H1 (cell line): ENCODE measurements around the gene FAM120C. TPM values are rescaled to one million over a fixed set of nuclear protein-coding genes. Genes with fewer than 3 reads are reported as not detected.

Experiments
- CTCF ChIA-PET: fragments of 300-600 bp; sonication (Branson Sonifier 250); formaldehyde crosslinking; loops from one replicate; lab custom pipeline; 2021; ENCODE audit not compliant: partially characterized antibody; lab: Charles Lee
- POLR2A ChIA-PET: fragments of 300-600 bp; sonication (Branson Sonifier 250); formaldehyde crosslinking; loops from one replicate; lab custom pipeline; 2021; ENCODE audit warnings: inconsistent platforms; ENCODE audit not compliant: partially characterized antibody; lab: Charles Lee
- DNase-seq, 2 experiments: peaks; one replicate each; pipeline versions ENCODE4 v3.0.0 to v3.0.0-alpha.2; 2010 to 2022; ENCODE audit warnings: low spot score in 2 of 2, low read depth in 1 of 2, mixed read lengths in 1 of 2
- FAIRE-seq: peaks from 2 replicates; lab custom pipeline; 2011; peaks lifted over from hg19 to GRCh38; lab: Jason Lieb, UNC
- H2AFZ ChIP-seq: 2 replicates; pipeline ENCODE4 v1.8.1; 2012; ENCODE audit warnings: low read length, inconsistent platforms
- H2AK5ac ChIP-seq: 2 replicates; pipeline ENCODE4 v1.6.1; 2013; ENCODE audit warnings: low read depth, low read length
- H2BK120ac ChIP-seq: replicated peaks from 2 replicates; pipeline ENCODE3; 2013; ENCODE audit warnings: low read depth, low read length, inconsistent platforms
- H2BK12ac ChIP-seq: 2 replicates; pipeline ENCODE4 v1.6.1; 2013; ENCODE audit warnings: low read depth, low read length
- H2BK15ac ChIP-seq: 2 replicates; pipeline ENCODE4 v1.6.1; 2013; ENCODE audit warnings: low read length
- H2BK20ac ChIP-seq: 2 replicates; pipeline ENCODE4 v1.6.1; 2013; ENCODE audit warnings: low read length
- H2BK5ac ChIP-seq: 2 replicates; pipeline ENCODE4 v1.6.1; 2013; ENCODE audit warnings: low read depth, low read length
- H3K14ac ChIP-seq: 2 replicates; pipeline ENCODE4 v1.6.1; 2013; ENCODE audit warnings: inconsistent platforms; ENCODE audit not compliant: insufficient read length
- H3K18ac ChIP-seq: 2 replicates; pipeline ENCODE4 v1.6.1; 2013; ENCODE audit warnings: low read length; ENCODE audit errors: extremely low read depth
- H3K23ac ChIP-seq: 2 replicates; pipeline ENCODE4 v1.6.1; 2013; ENCODE audit warnings: inconsistent platforms; ENCODE audit not compliant: insufficient read length
- H3K23me2 ChIP-seq: 2 replicates; pipeline ENCODE4 v1.6.1; 2013; ENCODE audit warnings: low read depth, low read length
- H3K27ac ChIP-seq: 2 replicates; pipeline ENCODE4 v1.6.1; 2011; ENCODE audit warnings: low read depth, low read length, inconsistent platforms
- H3K27me3 ChIP-seq, 4 experiments: replicated peaks in 1 of 4; 1 replicate in 1 of 4; 2 replicates in 3 of 4; pipeline versions ENCODE4 v1.6.1 to v1.8.1; 2011 to 2013; ENCODE audit warnings: low read length in 3 of 4, mild to moderate bottlenecking in 3 of 4, inconsistent platforms in 2 of 4, mixed read lengths in 2 of 4, moderate library complexity in 1 of 4; ENCODE audit not compliant: control insufficient read depth in 3 of 4, insufficient read depth in 3 of 4; ENCODE audit errors: extremely low read depth in 1 of 4
- H3K36me3 ChIP-seq, 4 experiments: 2 replicates each; pipeline versions ENCODE4 v1.6.1 to v1.8.1; 2011 to 2013; ENCODE audit warnings: mild to moderate bottlenecking in 4 of 4, low read length in 3 of 4, moderate library complexity in 2 of 4, control low read depth in 1 of 4, inconsistent platforms in 1 of 4; ENCODE audit not compliant: insufficient read depth in 4 of 4, control insufficient read depth in 2 of 4
- H3K4ac ChIP-seq: replicated peaks from 2 replicates; pipeline ENCODE3; 2013; ENCODE audit warnings: low read length, low read depth, mixed read lengths, inconsistent platforms; ENCODE audit not compliant: insufficient read length
- H3K4me1 ChIP-seq, 4 experiments: replicated peaks in 1 of 4; 1 replicate in 1 of 4; 2 replicates in 3 of 4; pipeline versions ENCODE4 v1.6.1 to v1.8.1; 2011 to 2013; ENCODE audit warnings: low read length in 3 of 4, inconsistent platforms in 2 of 4, mixed read lengths in 1 of 4; ENCODE audit not compliant: insufficient read depth in 4 of 4, control insufficient read depth in 3 of 4
- H3K4me2 ChIP-seq, 2 experiments: 2 replicates each; pipeline versions ENCODE4 v1.6.1 to v1.8.1; 2011 to 2013; ENCODE audit warnings: low read depth in 2 of 2, low read length in 2 of 2, control low read depth in 1 of 2, inconsistent platforms in 1 of 2, mild to moderate bottlenecking in 1 of 2; ENCODE audit not compliant: insufficient read depth in 1 of 2
- H3K4me3 ChIP-seq, 4 experiments: fragments of 200-600, 300-600 bp in 1 of 4; sonication (generic), shearing (Covaris generic), sonication (Bioruptor Twin) in 1 of 4; 2 replicates each; pipeline versions ENCODE4 v1.5.1 to v1.8.1; 2011 to 2016; ENCODE audit warnings: low read length in 4 of 4, low read depth in 3 of 4, control low read depth in 2 of 4, inconsistent platforms in 2 of 4, mild to moderate bottlenecking in 2 of 4, mixed read lengths in 1 of 4, moderate library complexity in 1 of 4; ENCODE audit not compliant: insufficient read depth in 2 of 4; ENCODE audit errors: extremely low read depth in 1 of 4
- H3K56ac ChIP-seq: replicated peaks from 2 replicates; pipeline ENCODE3; 2013; ENCODE audit warnings: low read depth, mild to moderate bottlenecking, mixed read lengths, low read length, inconsistent platforms; ENCODE audit not compliant: insufficient read length
- H3K79me1 ChIP-seq: 2 replicates; pipeline ENCODE4 v1.6.1; 2013; ENCODE audit warnings: low read depth, low read length, control low read depth
- H3K79me2 ChIP-seq, 2 experiments: 2 replicates each; pipeline versions ENCODE4 v1.6.1 to v1.8.1; 2012 to 2013; ENCODE audit warnings: low read length in 2 of 2, mild to moderate bottlenecking in 2 of 2, inconsistent platforms in 1 of 2; ENCODE audit not compliant: insufficient read depth in 2 of 2, control insufficient read depth in 1 of 2
- H3K9ac ChIP-seq, 4 experiments: replicated peaks in 1 of 4; 1 replicate in 1 of 4; 2 replicates in 3 of 4; pipeline versions ENCODE4 v1.6.1 to v1.8.1; 2011 to 2013; ENCODE audit warnings: low read depth in 3 of 4, low read length in 3 of 4, control low read depth in 2 of 4, mild to moderate bottlenecking in 2 of 4, moderate library complexity in 2 of 4, inconsistent platforms in 1 of 4; ENCODE audit errors: extremely low read depth in 1 of 4
- H3K9me3 ChIP-seq, 2 experiments: 2 replicates each; pipeline versions ENCODE4 v1.6.1 to v1.8.1; 2012 to 2013; ENCODE audit warnings: mild to moderate bottlenecking in 2 of 2, moderate library complexity in 2 of 2, control low read depth in 1 of 2, inconsistent platforms in 1 of 2, low read depth in 1 of 2, low read length in 1 of 2, mixed read lengths in 1 of 2; ENCODE audit not compliant: insufficient read depth in 2 of 2
- H4K20me1 ChIP-seq, 2 experiments: replicated peaks in 1 of 2; 2 replicates each; pipeline versions ENCODE3 to v1.8.1; 2011 to 2013; ENCODE audit warnings: inconsistent platforms in 2 of 2, low read length in 2 of 2, mild to moderate bottlenecking in 1 of 2; ENCODE audit not compliant: insufficient read depth in 2 of 2, control insufficient read depth in 1 of 2
- H4K5ac ChIP-seq: 2 replicates; pipeline ENCODE4 v1.6.1; 2013; ENCODE audit warnings: low read length, low read depth, mixed read lengths, inconsistent platforms; ENCODE audit not compliant: insufficient read length
- H4K8ac ChIP-seq: 2 replicates; pipeline ENCODE4 v1.8.0; 2013; ENCODE audit warnings: mild to moderate bottlenecking, moderate library complexity, low read length, inconsistent platforms; ENCODE audit not compliant: insufficient read depth; ENCODE audit errors: extremely low read depth
- H4K91ac ChIP-seq: replicated peaks from 2 replicates; pipeline ENCODE3; 2013; ENCODE audit warnings: low read length, mixed read lengths, inconsistent platforms; ENCODE audit not compliant: insufficient read length
- MAFK ChIP-seq: IDR thresholded peaks from 2 replicates; pipeline ENCODE4 v1.6.1; 2012; ENCODE audit warnings: low read depth, mild to moderate bottlenecking, improper control_type of control experiment, low read length
- RAD21 ChIP-seq, 2 experiments: IDR thresholded peaks in 1 of 2; conservative IDR thresholded peaks in 1 of 2; 2 replicates each; pipeline ENCODE4 v1.6.1; 2011; ENCODE audit warnings: low read depth in 2 of 2, low read length in 2 of 2, improper control_type of control experiment in 1 of 2, inconsistent platforms in 1 of 2, mild to moderate bottlenecking in 1 of 2, moderate library complexity in 1 of 2
- WGBS, 2 experiments: shearing (Covaris generic) in 1 of 2; methylation state at CpG; one replicate each; pipeline versions ENCODE4 v1.1.6 to v1.1.7; 2013 to 2015; ENCODE audit warnings: low lambda C conversion rate in 2 of 2, mixed read lengths in 2 of 2, inconsistent platforms in 1 of 2, low coverage in 1 of 2, missing lambda C conversion rate in 1 of 2; ENCODE audit not compliant: insufficient replicate concordance in 2 of 2, insufficient coverage in 1 of 2, insufficient read length in 1 of 2; ENCODE audit errors: extremely low coverage in 1 of 2, missing lambda C conversion rate in 1 of 2; 5-methylcytosine and 5-hydroxymethylcytosine counted together
- polyA plus RNA-seq, 7 experiments: library from polyadenylated mRNA; depleted of rRNA in 3 of 7; stranded (reverse) in 5 of 7; unstranded in 2 of 7; fragments of >200 nt in 5 of 7; fragments of 200-250 nt in 2 of 7; gene quantifications; 1 replicate in 5 of 7; 2 replicates in 1 of 7; 4 replicates in 1 of 7; pipeline versions ENCODE4 v1.2.1 to v1.2.3, GENCODE V29; 2011 to 2013; ENCODE audit warnings: missing spikeins in 2 of 7, mixed read lengths in 2 of 7
- total RNA-seq: library from RNA; stranded (reverse); fragmentation: NEBNext Ultra II Directional; extraction: Animal tissue kit (Norgen Biotek cat#: 25700); gene quantifications from 2 replicates; pipeline ENCODE4 v1.2.1, GENCODE V29; 2021

FAM120C gene
- total and polyA plus RNA-seq, 2 of the 8 experiments (the other 6 are each of a cell fraction or from before 2014, with no cell fraction given): 4.4 to 8.1 TPM

DNA sequence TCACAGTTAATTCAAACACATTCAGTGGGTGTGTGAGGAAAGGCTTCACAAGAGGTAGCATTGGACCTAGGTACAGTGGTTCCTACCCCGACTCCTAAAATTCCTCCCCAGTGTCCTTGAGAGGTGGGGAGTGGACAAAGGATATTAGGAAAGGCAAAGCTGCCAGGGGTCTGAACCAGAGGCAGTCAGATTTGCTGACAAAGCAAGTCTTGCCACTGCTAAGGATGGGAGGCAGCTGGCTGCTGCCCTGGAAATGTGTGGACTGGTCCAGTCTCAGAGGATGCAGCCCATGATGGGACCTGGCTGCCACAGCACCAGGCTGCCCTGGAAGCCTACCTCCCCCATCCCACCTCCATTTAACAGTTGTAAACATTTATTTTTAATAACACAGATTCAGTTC is 134.6 kb downstream of the FAM120C start:
- no peak overlapping the region for H4K8ac ChIP-seq
- peak overlapping the region; percentile 13 to 28; a peak in 2 of 4 replicates for H3K4me2 ChIP-seq
- H3K79me1 ChIP-seq: no peaks in the 10 kb centered on the region
- H3K4me1 ChIP-seq: peaks cover 1 to 7% (median 3%) of the 10 kb centered on the region in 4 experiments; a peak in 2 of 7 replicates
- H3K4ac ChIP-seq: no peak overlapping the region
- peaks cover 0 to 3% of the 10 kb centered on the region in 2 experiments; a peak in 1 of 4 replicates for H3K9me3 ChIP-seq
- no peak overlapping the region for H4K5ac ChIP-seq
- H4K91ac ChIP-seq: no peak overlapping the region
- TF ChIP-seq RAD21 (IDR thresholded peaks at IDR 0.05 in 1 of 2, conservative IDR thresholded peaks at IDR 0.05 in 1 of 2; ENCODE audit: low read depth in 2 of 2, low read length in 2 of 2) (no peak), MAFK (peak; percentile 76; the same call in 1 of the 2 replicates)
- H2BK5ac ChIP-seq: no peak overlapping the region
- H2BK15ac ChIP-seq: no peak overlapping the region
- H2AFZ ChIP-seq: no peak overlapping the region
- no peak overlapping the region; the same call in 1 of the 2 replicates for H3K18ac ChIP-seq
- H4K20me1 ChIP-seq: no peaks in the 10 kb centered on the region
- H3K56ac ChIP-seq: no peak overlapping the region
- no CpG with 5 or more reads among the region's 1 CpG for WGBS, 2 experiments
- H2AK5ac ChIP-seq: no peak overlapping the region
- ChIA-PET POLR2A (no interaction called here), CTCF (no interaction called here)
- H3K36me3 ChIP-seq: no peaks in the 10 kb centered on the region
- no peak overlapping the region for H3K4me3 ChIP-seq
- H3K23me2 ChIP-seq: peaks cover 4% of the 10 kb centered on the region
- no peak overlapping the region for H2BK20ac ChIP-seq
- no peak overlapping the region for H3K23ac ChIP-seq
- H3K79me2 ChIP-seq: no peaks in the 10 kb centered on the region
- no peak overlapping the region for H3K9ac ChIP-seq
- H3K14ac ChIP-seq: no peak overlapping the region
- H3K27ac ChIP-seq: no peak overlapping the region
- DNase-seq: no peak
- H2BK120ac ChIP-seq: no peak overlapping the region
- H2BK12ac ChIP-seq: no peak overlapping the region
- no peaks in the 10 kb centered on the region for H3K27me3 ChIP-seq
- no peak for FAIRE-seq
